Measurements from ENCODE around the gene LHFPL2. TPM values are rescaled to one million over a fixed set of nuclear protein-coding genes. Genes with fewer than 3 reads are reported as not detected.

LHFPL2 gene
- total RNA-seq, 1 donor from 2014 or later = 47.6 TPM

GRCh38 chr5:78544561-78545201 is 103.9 kb downstream of the LHFPL2 start:
- TF ChIP-seq CTCF (IDR thresholded peaks at IDR 0.05; ENCODE audit: unreplicated experiment) = no peak
- H3K4me3 Mint-ChIP-seq (ENCODE audit: unreplicated experiment) = no peak overlapping the region
- DNase-seq (ENCODE audit: low spot score) = no peak
- peaks cover 13% of the 10 kb centered on the region for H3K36me3 Mint-ChIP-seq (ENCODE audit: low read depth, unreplicated experiment)
- H3K9me3 Mint-ChIP-seq (ENCODE audit: unreplicated experiment) = no peaks in the 10 kb centered on the region
- H3K4me1 Mint-ChIP-seq (ENCODE audit: unreplicated experiment) = peaks cover 27% of the 10 kb centered on the region
- no peaks in the 10 kb centered on the region for H3K27me3 Mint-ChIP-seq (ENCODE audit: unreplicated experiment)
- peak overlapping the region; percentile 19 for H3K27ac Mint-ChIP-seq (ENCODE audit: unreplicated experiment)

GRCh38 chr5:78543916-78544315 is 104.7 kb downstream of the LHFPL2 start:
- Mint-ChIP-seq H3K4me1 (ENCODE audit: unreplicated experiment) (peaks cover 27% of the 10 kb centered on the region), H3K27me3 (ENCODE audit: unreplicated experiment) (no peaks in the 10 kb centered on the region), H3K36me3 (ENCODE audit: low read depth, unreplicated experiment) (peaks cover 13% of the 10 kb centered on the region), H3K4me3 (ENCODE audit: unreplicated experiment) (no peak overlapping the region), H3K27ac (ENCODE audit: unreplicated experiment) (no peak overlapping the region), H3K9me3 (ENCODE audit: unreplicated experiment) (no peaks in the 10 kb centered on the region)
- no peak for DNase-seq (ENCODE audit: low spot score)
- no peak for TF ChIP-seq CTCF (IDR thresholded peaks at IDR 0.05; ENCODE audit: unreplicated experiment)

GRCh38 chr5:78543292-78543691 is 105.3 kb downstream of the LHFPL2 start:
- Mint-ChIP-seq H3K27me3 (ENCODE audit: unreplicated experiment) (no peaks in the 10 kb centered on the region), H3K9me3 (ENCODE audit: unreplicated experiment) (no peaks in the 10 kb centered on the region), H3K4me3 (ENCODE audit: unreplicated experiment) (no peak overlapping the region), H3K4me1 (ENCODE audit: unreplicated experiment) (peaks cover 27% of the 10 kb centered on the region), H3K36me3 (ENCODE audit: low read depth, unreplicated experiment) (peaks cover 13% of the 10 kb centered on the region), H3K27ac (ENCODE audit: unreplicated experiment) (no peak overlapping the region)
- no peak for DNase-seq (ENCODE audit: low spot score)
- no peak for TF ChIP-seq CTCF (IDR thresholded peaks at IDR 0.05; ENCODE audit: unreplicated experiment)

- Mint-ChIP-seq H3K36me3 (ENCODE audit: low read depth, unreplicated experiment) (peaks cover 13% of the 10 kb centered on the region), H3K27me3 (ENCODE audit: unreplicated experiment) (no peaks in the 10 kb centered on the region), H3K4me1 (ENCODE audit: unreplicated experiment) (peaks cover 32% of the 10 kb centered on the region), H3K27ac (ENCODE audit: unreplicated experiment) (no peak overlapping the region), H3K4me3 (ENCODE audit: unreplicated experiment) (no peak overlapping the region), H3K9me3 (ENCODE audit: unreplicated experiment) (no peaks in the 10 kb centered on the region)
- DNase-seq (ENCODE audit: low spot score) = no peak
- TF ChIP-seq CTCF (IDR thresholded peaks at IDR 0.05; ENCODE audit: unreplicated experiment) = no peak
Measured at GRCh38 chr5:78542321-78542840, 106.2 kb downstream of the LHFPL2 start.

GRCh38 chr5:78541086-78541654 is 107.4 kb downstream of the LHFPL2 start:
- no peak for DNase-seq (ENCODE audit: low spot score)
- Mint-ChIP-seq H3K27ac (ENCODE audit: unreplicated experiment) (peak overlapping the region; percentile 44), H3K4me1 (ENCODE audit: unreplicated experiment) (peaks cover 29% of the 10 kb centered on the region), H3K27me3 (ENCODE audit: unreplicated experiment) (no peaks in the 10 kb centered on the region), H3K36me3 (ENCODE audit: low read depth, unreplicated experiment) (peaks cover 16% of the 10 kb centered on the region), H3K4me3 (ENCODE audit: unreplicated experiment) (no peak overlapping the region), H3K9me3 (ENCODE audit: unreplicated experiment) (no peaks in the 10 kb centered on the region)
- no peak for TF ChIP-seq CTCF (IDR thresholded peaks at IDR 0.05; ENCODE audit: unreplicated experiment)
